HG02763 (cell line): ENCODE measurements around the gene COL6A1.
"Not testable (repeated sequence)": the region's sequence is repeated elsewhere in the genome, so short reads cannot be mapped to it uniquely, and the experiment has no call there.

Source experiments
- ATAC-seq: cut with Tn5 transposase; IDR thresholded peaks from one replicate; pipeline ENCODE4 v1.9.1; 2021; ENCODE audit warnings: mild to moderate bottlenecking, moderate library complexity; ENCODE audit not compliant: unreplicated experiment

COL6A1 gene

DNA sequence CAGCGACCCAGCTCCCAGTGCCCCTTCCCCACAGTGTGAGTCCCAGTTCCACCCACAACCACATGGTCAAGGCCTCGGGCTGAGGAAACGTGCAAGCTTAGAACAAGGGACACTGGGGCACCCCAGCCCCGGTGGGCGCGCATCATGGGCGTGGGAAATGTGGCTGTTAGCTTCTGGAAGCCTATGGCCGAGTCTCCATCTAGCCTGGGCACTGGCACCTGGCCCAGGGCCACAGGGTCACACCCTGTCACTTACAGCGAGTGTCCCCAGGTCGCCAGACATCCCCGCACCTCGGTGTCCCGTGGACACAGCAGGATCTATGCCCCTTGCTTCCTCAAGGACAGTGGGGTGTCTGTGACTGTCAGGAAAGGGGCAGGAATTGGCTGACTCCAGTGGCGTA lies 37.0 kb upstream of the COL6A1 start:
- no peak for ATAC-seq

DNA sequence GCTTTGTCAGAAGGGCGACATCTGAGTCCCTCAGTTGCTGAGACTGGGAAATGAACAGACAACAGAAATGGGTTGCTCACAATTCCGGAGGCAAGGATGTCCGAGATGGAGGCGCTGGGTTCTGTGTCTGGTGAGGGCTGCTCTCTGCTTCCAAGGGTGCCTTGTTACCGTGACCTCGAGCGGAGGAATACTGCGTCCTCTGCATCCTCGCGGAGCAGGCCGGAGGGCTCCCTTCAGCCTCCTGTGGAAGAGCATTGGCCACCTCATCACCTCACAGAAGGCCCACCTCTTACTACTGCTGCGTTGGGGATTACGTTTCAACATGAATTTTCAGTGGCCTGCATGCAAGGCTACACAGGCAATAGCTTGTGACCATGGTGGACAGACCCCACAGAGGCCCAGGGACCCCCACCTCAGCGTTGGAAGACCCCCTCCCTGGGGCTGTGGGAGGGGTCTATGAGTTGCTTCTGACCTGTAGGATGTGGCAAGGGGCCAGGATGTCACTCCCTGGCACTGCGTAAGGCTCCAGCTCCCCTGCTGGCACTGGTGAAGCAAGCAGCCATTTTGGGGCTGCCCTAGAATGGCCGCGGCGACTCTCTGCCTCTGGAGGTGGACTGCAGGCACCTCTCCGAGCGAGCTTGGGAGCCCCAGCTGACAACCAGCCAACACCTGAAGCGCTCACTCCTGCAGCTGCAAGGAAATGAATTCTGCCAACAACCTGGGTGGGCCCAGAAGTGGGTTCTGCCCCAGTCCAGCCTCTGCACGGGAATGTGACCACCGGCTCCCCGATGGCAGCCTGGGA lies 36.3 kb upstream of the COL6A1 start:
- ATAC-seq = no peak

DNA sequence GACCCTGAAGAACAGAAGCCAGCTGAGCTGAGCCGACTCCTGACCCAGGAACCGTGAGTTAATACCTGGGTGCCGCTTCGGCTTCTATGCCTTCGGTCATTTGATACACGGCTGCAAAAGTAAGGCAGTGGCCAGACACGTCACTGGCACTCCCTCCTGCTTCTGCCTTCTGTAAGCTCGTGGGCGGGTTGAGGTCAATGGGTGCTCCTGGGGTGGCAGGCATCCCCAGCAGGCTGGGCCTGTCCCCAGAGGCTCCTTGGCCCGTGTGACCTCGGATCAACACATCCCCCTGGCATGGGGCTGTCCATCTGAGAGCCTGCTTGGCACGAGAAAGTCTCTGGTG lies 35.7 kb upstream of the COL6A1 start:
- no peak for ATAC-seq

DNA sequence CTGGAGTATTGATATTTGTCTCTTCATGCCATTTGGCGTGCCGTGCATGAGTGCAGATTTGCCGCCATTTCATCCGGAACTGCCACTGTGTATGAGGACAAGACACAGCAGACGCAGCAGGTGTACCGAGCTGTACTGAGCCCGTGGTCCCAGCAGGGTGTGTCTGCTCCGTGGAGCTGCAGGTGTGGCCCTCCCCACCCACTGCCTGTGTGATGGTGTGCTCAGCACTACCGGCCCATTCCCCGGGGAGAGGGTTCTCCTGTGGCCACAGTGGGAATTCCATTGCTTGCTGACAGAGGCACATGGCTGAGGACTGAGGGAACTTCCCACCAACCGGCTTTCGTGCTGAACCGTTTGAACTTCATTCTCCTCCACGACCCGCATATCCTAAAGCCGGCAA lies 34.3 kb upstream of the COL6A1 start:
- ATAC-seq = no peak

DNA sequence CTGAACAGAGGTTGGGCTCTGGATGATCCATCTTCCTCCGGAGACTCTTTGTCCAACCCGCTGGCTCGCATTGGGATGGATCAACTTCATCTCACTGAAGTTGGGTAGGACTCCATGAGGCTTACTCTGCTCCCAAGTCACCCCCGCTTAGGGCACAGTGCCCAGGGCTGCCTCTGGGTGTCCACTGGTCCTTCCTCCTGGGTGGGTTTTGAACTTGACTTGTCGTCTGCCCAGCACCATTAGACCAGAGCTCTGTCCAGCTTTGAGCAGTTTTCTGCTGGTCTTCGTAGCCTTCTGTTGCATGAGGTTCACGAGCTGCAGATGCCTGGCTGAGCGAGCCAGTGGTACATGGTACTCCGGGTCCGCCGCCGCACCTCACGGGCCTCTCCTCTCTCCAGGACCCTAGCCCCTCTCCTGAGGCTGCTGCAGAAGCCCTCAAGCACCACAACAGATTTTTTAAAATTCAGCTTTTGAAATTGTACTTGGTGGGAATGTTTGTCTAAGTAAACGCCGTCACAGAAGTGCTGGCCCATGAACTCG lies 33.8 kb upstream of the COL6A1 start:
- no peak for ATAC-seq

DNA sequence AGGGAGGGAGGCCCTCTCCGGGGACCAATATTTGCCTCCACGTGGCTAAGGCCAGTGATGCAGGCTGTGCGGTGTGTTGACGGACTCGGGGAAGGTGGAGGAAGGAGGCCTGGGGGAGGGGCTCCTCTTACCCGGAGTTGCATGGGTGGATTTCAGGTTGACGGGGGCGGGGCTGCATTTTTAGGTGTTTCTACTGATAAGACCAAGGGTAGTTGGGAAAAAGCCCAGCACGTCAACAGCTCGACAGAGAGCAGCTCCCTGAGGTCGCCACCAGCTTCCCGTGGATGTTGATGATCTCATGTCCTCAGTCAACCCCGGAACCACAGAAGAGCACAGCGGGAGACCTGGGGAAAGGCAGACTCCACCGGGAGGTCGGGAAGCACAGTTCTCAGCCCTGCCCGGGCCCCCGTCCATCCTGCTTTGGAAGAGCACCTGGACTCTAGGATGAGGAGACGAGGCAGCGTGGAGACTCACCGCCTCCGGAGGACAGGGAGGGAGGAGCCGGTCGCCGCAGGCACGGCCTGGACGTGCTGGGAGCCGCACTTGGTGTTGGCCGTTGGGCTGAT lies 32.9 kb upstream of the COL6A1 start:
- no peak for ATAC-seq

DNA sequence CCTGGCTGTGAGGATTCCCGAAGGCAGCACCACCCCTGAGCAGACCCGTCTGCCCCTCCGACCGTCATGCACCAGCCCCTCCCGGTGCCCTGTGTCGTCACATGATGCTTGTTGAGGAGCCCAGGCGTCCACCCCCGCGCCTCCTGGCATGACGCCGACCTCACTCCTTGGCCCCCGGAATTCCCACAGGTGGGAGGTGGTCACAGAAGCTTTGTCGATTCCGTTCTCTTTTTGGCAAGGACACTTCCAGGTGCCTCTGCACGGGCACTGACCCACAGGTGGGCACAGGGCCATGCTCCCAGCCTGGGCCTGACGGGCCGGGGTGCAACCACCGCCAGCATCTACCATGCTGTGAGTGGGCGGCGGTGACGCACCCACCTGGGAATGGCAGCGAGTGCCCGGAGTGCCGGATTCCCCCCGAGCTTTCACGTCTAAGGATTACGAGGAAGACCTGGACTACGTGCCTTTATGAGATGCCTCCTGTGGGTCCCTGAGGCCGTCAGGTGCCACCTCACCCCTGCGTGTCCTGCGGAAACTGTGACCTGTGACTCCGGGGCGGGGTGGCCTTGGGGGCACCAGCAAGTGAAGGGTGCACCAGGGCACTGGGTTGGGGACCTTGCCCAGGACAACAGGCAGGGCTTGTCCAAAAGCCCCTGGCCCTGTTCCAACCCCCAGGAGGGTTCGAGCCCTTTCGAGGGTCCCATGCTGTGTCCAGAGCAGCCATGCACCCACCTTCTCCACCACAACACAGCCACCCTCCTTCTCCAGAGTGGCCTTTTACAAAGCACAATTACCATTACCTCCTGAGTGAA lies 31.4 kb upstream of the COL6A1 start:
- no peak for ATAC-seq

DNA sequence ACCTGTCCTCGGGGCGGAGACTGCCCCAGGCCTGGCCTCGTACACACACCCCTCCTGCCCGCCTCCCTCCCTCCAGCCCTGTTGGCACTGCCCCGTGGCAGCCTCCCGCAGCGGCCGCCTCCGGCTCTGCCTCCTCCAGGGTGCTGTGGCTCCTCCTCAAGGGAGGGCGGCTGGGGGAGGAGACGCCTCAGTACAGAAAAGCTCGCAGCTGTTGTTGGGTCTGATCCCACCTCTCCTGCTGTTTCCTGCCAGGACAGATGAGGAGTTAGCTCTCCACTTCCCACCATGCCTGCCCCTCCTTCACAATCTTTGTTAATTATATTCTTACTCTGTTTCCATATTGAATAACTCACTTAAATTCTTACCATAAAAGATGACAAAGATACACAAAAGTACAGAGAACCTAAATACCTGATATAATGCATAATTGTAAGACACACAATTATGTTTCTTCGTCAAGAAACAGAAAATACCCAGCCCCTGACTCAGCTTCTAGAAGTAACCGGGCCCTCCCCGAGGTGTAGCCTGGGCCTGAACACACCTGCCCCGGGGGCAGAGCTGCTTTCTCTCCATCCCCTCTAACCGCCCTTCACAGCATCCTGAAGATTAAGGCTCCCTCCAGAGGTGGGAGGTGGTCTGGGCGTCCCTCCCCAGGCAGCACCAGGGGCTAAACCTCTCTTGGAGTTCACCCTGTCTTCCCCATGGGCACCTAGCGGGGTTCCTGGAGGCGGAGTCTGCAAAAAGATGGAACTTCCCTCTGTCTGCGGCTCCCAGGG lies 30.6 kb upstream of the COL6A1 start:
- ATAC-seq = no peak

DNA sequence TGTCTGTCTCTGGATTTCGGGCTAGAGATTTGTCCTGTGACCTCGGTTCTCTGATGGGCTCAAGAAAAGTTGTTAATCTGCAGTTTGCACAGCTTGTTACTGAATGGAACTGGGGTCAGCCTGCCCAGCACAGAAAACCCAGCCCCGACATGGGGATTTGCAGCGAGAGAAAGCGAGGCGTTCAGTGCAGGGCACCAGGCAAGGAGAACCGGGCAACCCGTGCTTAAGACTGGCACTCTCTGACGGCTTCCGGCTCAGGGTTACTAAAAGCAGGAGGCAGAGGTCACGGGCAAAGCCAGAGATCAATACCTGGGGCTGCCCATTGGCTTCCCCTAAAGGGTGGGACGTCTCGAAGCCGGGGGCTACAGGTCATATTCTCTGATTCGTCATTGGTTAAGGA lies 29.9 kb upstream of the COL6A1 start:
- no peak for ATAC-seq

DNA sequence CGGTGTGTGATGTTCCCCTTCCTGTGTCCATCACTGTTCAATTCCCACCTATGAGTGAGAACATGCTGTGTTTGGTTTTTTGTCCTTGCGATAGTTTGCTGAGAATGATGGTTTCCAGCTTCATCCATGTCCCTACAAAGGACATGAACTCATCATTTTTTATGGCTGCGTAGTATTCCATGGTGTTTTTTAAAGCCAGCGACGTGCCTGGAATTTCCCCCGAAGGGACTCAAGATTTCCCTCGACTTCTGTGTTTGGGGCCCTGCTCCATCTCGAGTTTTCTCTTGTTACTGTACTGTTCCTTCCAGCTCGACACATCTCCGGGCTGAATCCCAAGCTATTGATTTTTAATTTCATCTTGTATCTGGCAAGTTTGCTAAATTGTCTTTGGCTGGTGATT lies 29.0 kb upstream of the COL6A1 start:
- not testable (repeated sequence) for ATAC-seq

DNA sequence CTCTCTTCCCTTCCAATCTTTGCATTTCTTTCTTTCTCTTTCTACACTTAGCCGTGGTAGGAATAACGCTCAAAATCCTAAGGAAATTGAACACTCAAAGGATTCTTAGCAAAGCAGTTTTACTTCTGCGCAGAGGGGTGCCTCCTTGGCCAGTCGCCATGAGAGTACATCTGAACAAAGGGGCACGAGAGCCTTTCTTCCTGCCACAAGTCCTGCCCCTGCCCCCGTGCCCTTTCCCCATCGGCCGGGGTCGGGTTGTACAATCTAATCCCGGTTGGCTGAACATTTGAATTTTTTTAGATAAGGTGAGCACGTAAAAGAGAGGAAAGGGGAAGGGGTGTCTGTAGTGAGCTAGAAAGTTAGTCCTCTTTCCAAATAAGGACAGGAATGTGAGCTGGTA lies 28.6 kb upstream of the COL6A1 start:
- ATAC-seq = no peak

DNA sequence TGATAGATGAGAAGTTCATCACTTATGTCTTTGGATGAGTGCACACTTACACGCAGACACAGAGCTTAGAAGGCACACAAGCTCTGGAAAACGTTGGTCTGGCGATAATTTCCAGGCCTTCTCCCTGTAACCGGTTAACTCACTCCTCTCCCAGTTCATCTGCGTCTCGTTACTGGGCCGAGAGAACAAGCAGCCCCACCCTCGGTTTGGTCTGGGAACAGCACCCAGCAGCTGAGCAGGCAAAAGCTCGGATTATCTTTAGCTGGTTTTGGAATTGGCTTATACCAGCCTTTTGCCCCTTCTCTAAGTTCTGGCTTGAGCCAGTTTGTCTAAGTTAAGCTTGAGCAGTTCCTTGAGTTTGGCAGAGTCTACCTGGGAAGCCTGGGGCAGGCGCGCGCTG lies 27.3 kb upstream of the COL6A1 start:
- no peak for ATAC-seq

DNA sequence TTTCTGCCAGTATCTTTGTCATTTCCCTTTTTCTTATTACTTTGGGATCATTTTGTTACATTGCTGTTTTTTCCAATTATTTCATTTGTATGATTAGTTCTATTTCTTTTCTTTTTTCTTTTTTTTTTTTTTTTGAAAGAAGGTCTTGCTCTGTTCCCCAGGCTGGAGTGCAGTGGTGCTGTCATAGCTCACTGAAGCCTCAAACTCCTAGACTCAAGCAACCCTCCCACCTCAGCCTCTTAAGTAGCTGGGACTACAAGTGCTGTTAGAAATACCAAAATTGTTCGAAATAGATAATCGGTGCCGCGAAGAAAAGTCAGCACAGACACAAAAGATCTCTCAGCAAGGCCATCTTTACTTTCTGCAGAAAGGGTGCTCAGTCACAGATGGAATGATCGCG lies 26.6 kb upstream of the COL6A1 start:
- ATAC-seq = no peak

DNA sequence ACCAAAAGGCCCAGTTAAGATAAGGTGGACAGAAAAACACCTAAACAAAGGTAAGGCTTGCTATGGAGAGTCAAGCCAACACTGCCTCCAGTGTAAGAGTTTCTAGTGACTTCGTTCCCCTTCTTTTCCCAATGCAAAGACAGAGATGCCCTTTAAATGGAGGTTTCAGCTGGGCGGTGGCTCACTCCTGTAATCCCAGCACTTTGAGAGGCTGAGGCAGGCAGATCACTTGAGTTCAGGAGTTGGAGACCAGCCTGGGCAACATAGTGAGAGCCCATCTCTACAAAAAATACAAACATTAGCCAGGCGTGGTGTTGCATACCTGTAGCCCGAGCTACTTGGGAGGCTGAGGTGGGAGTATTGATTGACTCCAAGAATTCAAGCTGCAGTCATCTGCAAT lies 24.0 kb upstream of the COL6A1 start:
- ATAC-seq = no peak

DNA sequence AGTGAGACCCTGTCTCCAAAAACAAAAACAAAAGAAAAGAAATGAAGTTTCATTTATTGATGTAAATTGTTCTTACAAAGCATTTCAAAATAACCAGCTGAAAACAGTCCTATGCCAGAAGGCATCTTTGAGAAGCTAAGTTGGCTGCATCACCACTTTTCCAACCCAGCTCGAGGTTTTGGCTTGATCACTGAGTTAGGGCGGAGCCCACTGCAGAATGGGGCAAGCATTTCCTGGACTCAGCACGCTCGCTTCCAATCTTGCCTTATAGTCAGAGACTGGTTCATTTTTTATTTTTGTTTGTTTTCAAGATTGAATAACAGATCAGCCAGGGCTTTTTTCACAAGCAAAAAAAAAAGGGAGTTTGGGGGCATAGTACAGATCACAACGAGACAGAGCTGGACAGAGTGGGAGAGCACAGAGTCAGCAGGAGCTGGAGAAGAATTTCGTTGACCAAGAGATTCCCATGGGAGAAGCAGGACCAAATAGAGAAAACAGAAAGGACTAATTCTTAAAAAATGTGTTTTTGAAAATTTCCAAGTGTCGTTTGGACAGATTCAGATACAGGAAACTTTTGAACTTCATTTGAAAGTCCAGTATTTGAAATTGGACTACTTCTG lies 23.5 kb upstream of the COL6A1 start:
- no peak for ATAC-seq

DNA sequence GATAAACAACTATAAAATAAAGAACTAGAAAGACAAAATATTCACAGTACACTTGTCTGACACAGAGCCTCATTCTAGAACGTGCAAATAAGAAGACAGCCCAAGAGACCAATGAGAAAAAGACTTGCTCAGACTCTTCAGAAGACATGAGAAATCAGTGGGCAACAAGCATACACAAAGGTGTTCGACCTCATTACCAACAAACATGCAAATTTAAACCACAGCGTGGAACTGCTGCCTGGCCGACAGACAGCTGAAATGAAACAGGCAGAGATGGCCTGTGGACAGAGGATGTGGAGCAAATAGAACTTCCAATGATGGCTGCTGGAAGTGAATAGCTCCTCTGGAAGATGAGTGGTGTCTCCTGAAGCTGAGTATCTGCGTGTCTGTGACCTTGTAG lies 22.4 kb upstream of the COL6A1 start:
- ATAC-seq = no peak

DNA sequence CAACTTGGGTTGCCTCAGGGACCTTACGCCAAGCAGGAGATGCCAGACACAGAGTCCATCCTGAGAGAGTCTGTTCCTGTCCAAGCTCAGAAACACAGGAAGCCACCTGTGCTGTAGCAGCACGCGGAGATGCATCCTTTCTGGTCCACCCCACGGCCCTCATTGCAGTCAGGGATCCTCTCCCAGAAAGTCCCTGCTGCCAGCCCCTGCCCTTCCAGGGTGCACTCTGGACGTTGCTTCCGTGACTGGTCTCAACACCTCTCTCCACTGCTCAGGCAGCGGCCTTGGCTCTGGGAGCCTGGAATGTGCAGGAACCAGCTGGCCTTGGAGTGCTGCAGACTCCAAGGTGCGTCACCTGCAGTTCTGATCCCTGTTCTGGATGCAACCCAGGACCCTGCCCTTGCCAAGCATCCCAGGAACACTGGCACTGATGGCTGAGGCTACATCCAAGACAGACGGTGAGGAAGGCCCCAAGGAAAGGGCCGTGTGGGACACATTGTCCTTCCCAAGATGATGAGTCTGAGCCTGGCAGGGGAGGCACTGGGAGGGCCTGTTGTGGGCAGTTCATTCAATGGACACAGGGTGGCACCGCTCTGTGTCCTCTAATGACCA lies 21.7 kb upstream of the COL6A1 start:
- ATAC-seq = no peak

DNA sequence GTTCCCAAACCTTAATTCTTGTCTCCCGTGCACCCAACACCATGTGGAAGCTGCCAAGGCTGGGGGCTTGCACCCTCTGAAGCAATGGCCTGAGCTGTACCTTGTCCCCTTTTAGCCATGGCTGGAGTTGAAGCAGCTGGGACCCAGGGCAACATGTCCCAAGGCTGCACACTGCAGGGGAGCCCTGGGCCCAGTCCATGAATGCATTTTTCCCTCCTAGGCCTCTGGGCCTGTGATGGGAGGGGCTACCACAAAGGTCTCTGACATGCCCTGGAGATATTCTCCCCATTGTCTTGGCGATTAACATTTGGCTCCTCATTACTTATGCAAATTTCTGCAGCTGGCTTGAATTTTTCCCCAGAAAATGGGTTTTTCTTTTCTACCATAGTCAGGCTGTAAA lies 20.2 kb upstream of the COL6A1 start:
- not testable (repeated sequence) for ATAC-seq

DNA sequence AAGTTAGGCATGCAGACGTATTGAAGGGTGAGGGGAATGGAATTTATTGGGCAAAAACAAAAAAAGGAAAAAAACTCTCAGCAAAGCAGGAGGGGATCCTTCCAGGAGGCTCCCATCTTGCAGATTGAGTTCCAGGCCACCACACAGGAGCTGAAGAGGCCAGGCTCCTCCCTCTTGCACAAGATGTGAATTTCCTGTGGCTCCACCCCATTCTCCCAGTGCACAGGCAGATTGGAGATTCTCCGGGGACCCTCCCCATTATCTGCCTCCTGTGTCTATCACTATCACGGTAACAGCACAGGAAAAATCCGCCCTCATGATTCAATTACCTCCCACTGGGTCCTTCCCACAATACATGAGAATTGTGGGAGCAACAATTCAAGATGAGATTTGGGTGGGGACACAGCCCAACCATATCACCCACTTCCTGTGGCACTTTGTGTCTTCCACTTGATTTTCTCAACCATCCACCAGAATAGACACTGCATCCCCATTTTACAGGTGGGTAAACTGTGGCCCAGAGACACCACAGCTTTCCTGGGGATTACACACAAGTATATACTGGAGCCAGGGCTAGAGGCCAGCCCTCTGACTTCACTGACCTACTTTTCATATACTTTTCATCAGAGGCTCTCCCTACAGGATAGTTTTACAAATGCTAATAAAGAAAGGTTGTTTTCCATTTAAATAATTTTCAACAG lies 18.9 kb upstream of the COL6A1 start:
- ATAC-seq = no peak

DNA sequence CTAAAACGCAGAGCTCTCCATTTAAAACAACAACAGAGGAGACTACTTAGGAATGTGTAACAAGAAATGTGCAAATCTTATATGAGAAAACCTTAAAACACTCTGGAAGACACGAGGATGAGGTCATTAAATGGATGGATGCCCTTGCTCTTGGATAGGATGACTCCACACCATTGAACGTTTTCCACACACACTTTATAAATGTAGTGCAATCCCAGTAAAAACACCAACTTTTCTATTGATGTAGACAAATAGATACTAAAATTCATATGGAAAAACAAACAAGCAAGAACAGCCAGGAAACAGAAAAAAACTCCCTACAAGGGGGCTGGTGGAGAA lies 18.4 kb upstream of the COL6A1 start:
- ATAC-seq = no peak
